Heart left ventricle (tissue), 16 donors: Measurements from ENCODE around the gene LRIG1. TPM values are rescaled to one million over a fixed set of nuclear protein-coding genes. Genes with fewer than 3 reads are reported as not detected.

ENCODE experiments used
- ATAC-seq, 4 donors: fragments of 200-7000 bp; cut with Tn5 transposase; one replicate each; pipeline ENCODE4 v1.9.1; 2020 to 2022; ENCODE audit warnings: moderate library complexity in 4 of 4, mild to moderate bottlenecking in 3 of 4, moderate number of reproducible peaks in 1 of 4
- DNase-seq, 5 donors: peaks; one replicate each; pipeline ENCODE4 v3.0.0-alpha.2; 2020
- H3K27ac ChIP-seq, 12 donors: fragments of 200-600 bp; sonication (generic) in 4 of 12; one replicate each; pipeline versions ENCODE4 v1.5.0 to v1.8.0; 2016 to 2022; ENCODE audit warnings: mild to moderate bottlenecking in 2 of 12
- H3K27me3 ChIP-seq, 9 donors: fragments of 200-600 bp; sonication (generic) in 2 of 9; one replicate each; pipeline versions ENCODE4 v1.5.1 to v1.8.0; 2016 to 2022; ENCODE audit warnings: mild to moderate bottlenecking in 3 of 9
- H3K36me3 ChIP-seq, 9 donors: fragments of 200-600 bp; sonication (generic) in 2 of 9; one replicate each; pipeline versions ENCODE4 v1.5.0 to v1.8.0; 2018 to 2022; ENCODE audit warnings: mild to moderate bottlenecking in 2 of 9
- H3K4me1 ChIP-seq, 12 donors: fragments of 200-600 bp; sonication (generic) in 4 of 12; one replicate each; pipeline versions ENCODE4 v1.5.0 to v1.8.0; 2016 to 2022; ENCODE audit warnings: mild to moderate bottlenecking in 3 of 12
- H3K4me3 ChIP-seq, 12 donors: fragments of 200-600 bp; sonication (generic) in 4 of 12; one replicate each; pipeline versions ENCODE4 v1.5.0 to v1.8.0; 2017 to 2022; ENCODE audit warnings: mild to moderate bottlenecking in 9 of 12, moderate library complexity in 4 of 12
- H3K9me3 ChIP-seq, 12 donors: fragments of 200-600 bp; sonication (generic) in 4 of 12; one replicate each; pipeline versions ENCODE4 v1.5.0 to v1.8.0; 2016 to 2022; ENCODE audit warnings: mild to moderate bottlenecking in 1 of 12
- CTCF ChIP-seq, 12 donors: fragments of 200-600 bp; sonication (generic) in 4 of 12; IDR thresholded peaks; one replicate each; pipeline versions ENCODE4 v1.5.0 to v1.8.0; 2018 to 2022; ENCODE audit warnings: antibody characterized with exemption in 12 of 12, mild to moderate bottlenecking in 5 of 12
- POLR2A ChIP-seq, 2 donors: fragments of 450-650 bp; IDR thresholded peaks; one replicate each; pipeline ENCODE4 v1.6.1; 2017; ENCODE audit warnings: antibody characterized with exemption in 2 of 2, mild to moderate bottlenecking in 2 of 2, moderate library complexity in 2 of 2
- WGBS, 4 donors: extraction: QIAGEN DNeasy Blood & Tissue Kit in 2 of 4; methylation state at CpG; one replicate each; pipeline versions ENCODE4 v1.1.5 to v1.1.7; 2013 to 2018; 5-methylcytosine and 5-hydroxymethylcytosine counted together
- intact Hi-C, 10 donors: fragments of 100-400 bp; cut with DNase I; formaldehyde crosslinking; loops; one replicate each; pipeline versions ENCODE4 v1.11.1 to v1.14.2; 2022
- polyA plus RNA-seq, 2 donors: library from polyadenylated mRNA; stranded (reverse); fragments of 200-250 nt; gene quantifications; one replicate each; pipeline ENCODE4 v1.2.3, GENCODE V29; 2013
- total RNA-seq, 9 donors: library from RNA; depleted of rRNA in 2 of 9; stranded (reverse); fragments of >200 nt in 2 of 9; fragmentation: NEBNext Ultra II Directional in 3 of 9; extraction: Animal tissue kit (Norgen Biotek cat#: 25700) in 3 of 9; gene quantifications; one replicate each; pipeline versions ENCODE4 v1.1.0 to v1.2.4, GENCODE V29; 2016 to 2023
- donor health status: ischemic (EF 13 %, LVEDD 7.1; RV severe dilation, severe dysfunction).
- donor health status: healthy with polysubstance abuse.
- donor health status: DM: no; HTN: yes; CAD: no.
- donor health status: DM: no; HTN: no; CAD: no.
- donor health status: ischemic (EF 25% LVEDD 6.9; RV normal size, moderate dysfunction).
- donor health status: ischemic (EF 25% LVEDD 5.7; RV mildly dilated, moderate dysfunction).
- donor health status: healthy.
- donor health status: DM: yes; HTN: yes; CAD: no.
- donor health status: ischemic (EF 35%, LVEDD 5.7; RV mildly dilated, moderate dysfunction).
- donor health status: nonischemic (EF 11% LVEDD 7.7; RV severe dilation, severe dysfunction).
- donor health status: DM: yes; HTN: yes; CAD: no.
- donor health status: PGD.
- donor health status: ischemic (EF 29% LVEDD 5.4; RV normal size, mild dysfunction).
- donor health status: nonischemic (EF 23%, LVEDD 6.1; RV moderate dilation, normal function).

The LRIG1 gene
- total and polyA plus RNA-seq, 11 donors: 42.3 to 161 (median 88.8) TPM

DNA sequence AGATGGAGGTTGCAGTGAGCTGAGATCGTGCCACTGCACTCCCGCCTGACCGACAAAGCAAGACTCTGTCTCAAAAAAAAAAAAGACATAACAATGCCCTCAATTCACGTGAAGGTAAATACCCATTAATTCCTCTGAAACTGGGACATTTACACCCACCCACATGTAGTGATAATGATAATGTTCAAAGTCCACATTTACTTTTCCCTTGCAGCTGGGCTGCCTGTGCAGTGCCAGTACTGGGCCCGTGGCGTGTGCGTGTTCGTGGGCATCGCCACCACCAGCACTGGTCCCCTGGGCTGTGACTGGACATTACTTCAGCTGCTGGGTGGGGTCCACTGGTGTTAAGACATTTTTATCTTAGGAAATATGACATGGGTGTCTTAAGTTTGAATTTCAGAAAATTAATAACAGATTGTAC is 156.4 kb downstream of the LRIG1 start:
- H3K27me3 ChIP-seq: no peaks in the 10 kb centered on the region
- 89 to 96% (median 92%) methylated on average over 9 of the region's 9 CpGs for WGBS, 4 donors
- peak in 1 of 4 donors; percentile 45 for ATAC-seq
- peaks cover 0 to 28% (median 5%) of the 10 kb centered on the region in 12 donors for H3K4me1 ChIP-seq
- H3K4me3 ChIP-seq: no peak overlapping the region
- TF ChIP-seq CTCF (IDR thresholded peaks at IDR 0.05) (no peak), POLR2A (IDR thresholded peaks at IDR 0.05) (no peak)
- no peaks in the 10 kb centered on the region for H3K36me3 ChIP-seq
- intact Hi-C loops: no loop called here
- H3K27ac ChIP-seq: peak overlapping the region in 1 of 12 donors; percentile 36
- H3K9me3 ChIP-seq: peaks cover 0 to 12% (median 0%) of the 10 kb centered on the region in 12 donors
- no peak for DNase-seq

- no peaks in the 10 kb centered on the region for H3K27me3 ChIP-seq
- DNase-seq: no peak
- no peak for TF ChIP-seq CTCF (IDR thresholded peaks at IDR 0.05)
- no peak for TF ChIP-seq POLR2A (IDR thresholded peaks at IDR 0.05)
- WGBS, 4 donors: 66 to 81% (median 77%) methylated on average over 8 of the region's 8 CpGs
- peaks cover 0 to 25% (median 1%) of the 10 kb centered on the region in 12 donors for H3K4me1 ChIP-seq
- no peak for ATAC-seq
- intact Hi-C loops: no loop called here
- H3K9me3 ChIP-seq: peaks cover 0 to 12% (median 0%) of the 10 kb centered on the region in 12 donors
- H3K36me3 ChIP-seq: no peaks in the 10 kb centered on the region
- H3K4me3 ChIP-seq: no peak overlapping the region
- H3K27ac ChIP-seq: peak overlapping the region in 3 of 12 donors; percentile 4 to 46 (median 13)
Measured at GRCh38 chr3:66342717-66343356, 158.0 kb downstream of the LRIG1 start.

DNA sequence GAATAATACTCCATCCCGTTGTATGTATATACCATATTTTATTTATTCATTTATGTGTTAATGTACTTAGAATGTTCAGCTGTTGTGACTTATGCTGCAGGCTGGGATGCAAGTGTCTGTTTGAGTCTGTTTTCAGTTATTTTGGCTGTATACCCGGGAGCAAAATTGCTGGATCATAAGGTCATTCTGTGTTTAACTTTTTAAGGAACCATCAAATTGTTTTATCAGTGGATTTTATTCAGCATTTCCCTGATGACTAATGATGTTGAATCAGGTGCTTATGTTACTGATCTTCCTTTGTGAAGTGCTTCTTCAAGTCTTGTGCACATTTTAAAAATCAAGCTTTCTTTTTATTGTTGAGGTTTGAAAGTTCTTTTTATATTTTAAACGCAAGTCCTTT is 161.9 kb downstream of the LRIG1 start:
- TF ChIP-seq POLR2A (IDR thresholded peaks at IDR 0.05): no peak
- no peak for TF ChIP-seq CTCF (IDR thresholded peaks at IDR 0.05)
- Histone ChIP-seq H3K4me1 (peaks cover 0 to 31% (median 7%) of the 10 kb centered on the region in 12 donors), H3K9me3 (peaks cover 0 to 8% (median 0%) of the 10 kb centered on the region in 12 donors), H3K27ac (no peak overlapping the region), H3K4me3 (no peak overlapping the region), H3K27me3 (no peaks in the 10 kb centered on the region), H3K36me3 (no peaks in the 10 kb centered on the region)
- WGBS, 4 donors: 74 to 83% (median 79%) methylated on average over 3 of the region's 3 CpGs
- DNase-seq (no peak), ATAC-seq (no peak)
- intact Hi-C loops: no loop called here

- no peak for DNase-seq
- intact Hi-C loops: no loop called here
- no peaks in the 10 kb centered on the region for H3K36me3 ChIP-seq
- H3K4me1 ChIP-seq: peaks cover 0 to 26% (median 6%) of the 10 kb centered on the region in 12 donors
- H3K27me3 ChIP-seq: no peaks in the 10 kb centered on the region
- H3K27ac ChIP-seq: peak overlapping the region in 6 of 12 donors; percentile 19 to 39 (median 23)
- peak in 3 of 4 donors; percentile 27 to 91 (median 42) for ATAC-seq
- WGBS, 4 donors: 26 to 41% (median 34%) methylated on average over 4 of the region's 4 CpGs
- peaks cover 0 to 17% (median 0%) of the 10 kb centered on the region in 12 donors for H3K9me3 ChIP-seq
- no peak overlapping the region for H3K4me3 ChIP-seq
- TF ChIP-seq CTCF (IDR thresholded peaks at IDR 0.05) (no peak), POLR2A (IDR thresholded peaks at IDR 0.05) (no peak)
Measured at GRCh38 chr3:66336333-66336766, 164.5 kb downstream of the LRIG1 start.
